PC-3 (cell line): ENCODE results near the gene TSFM.

Source experiments
- CTCF ChIP-seq: fragments of 300-600 bp; sonication (generic); conservative IDR thresholded peaks from 2 replicates; pipeline ENCODE4 v1.5.1; 2017; ENCODE audit warnings: antibody characterized with exemption, low read depth, mild to moderate bottlenecking, low read length
- EZH2 ChIP-seq: fragments of 300-600 bp; sonication (generic); IDR thresholded peaks from one replicate; pipeline ENCODE4 v1.6.1; 2017; ENCODE audit warnings: antibody characterized with exemption, mild to moderate bottlenecking, low read length; ENCODE audit not compliant: unreplicated experiment

GRCh38 chr12:57740656-57741412 is 41.8 kb upstream of the TSFM start:
- no peak for TF ChIP-seq EZH2
- TF ChIP-seq CTCF, result no peak
